Breast epithelium (tissue), 3 donors: Measurements from ENCODE around the gene OR4D10.

Source experiments
- CTCF ChIP-seq, 3 donors: fragments of 450-650 bp; IDR thresholded peaks; one replicate each; pipeline ENCODE4 v1.5.1; 2016 to 2017; ENCODE audit warnings: antibody characterized with exemption in 3 of 3, mild to moderate bottlenecking in 3 of 3, moderate library complexity in 3 of 3
- POLR2A ChIP-seq: fragments of 450-650 bp; IDR thresholded peaks from one replicate; pipeline ENCODE4 v1.6.1; 2016; ENCODE audit warnings: antibody characterized with exemption, mild to moderate bottlenecking, moderate library complexity

DNA sequence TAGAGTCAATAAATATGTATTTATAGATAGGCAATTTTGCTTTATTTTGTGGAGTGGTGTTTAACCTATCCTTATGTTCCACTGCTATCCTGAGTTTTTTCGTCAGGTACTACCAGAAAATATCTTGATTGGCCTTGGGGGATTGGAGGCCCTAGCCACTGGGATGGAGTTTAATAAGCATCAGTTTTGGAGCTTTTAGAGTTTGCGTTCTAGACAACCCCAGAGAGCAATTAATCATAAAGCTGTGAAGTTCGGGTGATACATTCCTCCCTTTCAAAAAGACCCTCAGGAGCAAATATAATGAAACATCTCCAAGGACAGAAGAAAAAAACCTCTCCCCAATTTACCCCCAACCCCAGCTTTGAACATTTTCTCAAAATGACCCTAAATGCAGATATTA lies 36.9 kb upstream of the OR4D10 start, which contains the start of gene OR5A1:
- TF ChIP-seq CTCF (IDR thresholded peaks at IDR 0.05) (no peak), POLR2A (no peak)
